ENCODE data around the gene HYI. TPM values are rescaled to one million over a fixed set of nuclear protein-coding genes. Genes with fewer than 3 reads are reported as not detected.

HYI gene
- total RNA-seq, 5 donors from 2014 or later (not counting 1 experiment from before 2014, with no cell fraction given) = 14.9 to 27.4 (median 19.9) TPM

- Mint-ChIP-seq H3K27ac (no peak overlapping the region), H3K27me3 (peaks cover 8 to 17% of the 10 kb centered on the region in 2 donors), H3K4me3 (no peak overlapping the region), H3K4me1 (no peaks in the 10 kb centered on the region), H3K36me3 (peaks cover 4% of the 10 kb centered on the region), H3K9me3 (peaks cover 5 to 28% (median 26%) of the 10 kb centered on the region in 3 donors)
- DNase-seq = no peak
- Histone ChIP-seq H3K4me3 (ENCODE audit: control insufficient read depth in 1 of 2, extremely low read depth in 1 of 2, low read length in 1 of 2) (no peak overlapping the region), H3K36me3 (ENCODE audit: control insufficient read depth in 2 of 2, extremely low read depth in 1 of 2, insufficient read depth in 1 of 2, low read length in 1 of 2) (no peaks in the 10 kb centered on the region), H3K9me3 (no peaks in the 10 kb centered on the region), H3K27ac (ENCODE audit: low read length) (no peak overlapping the region), H3K4me1 (ENCODE audit: control insufficient read depth in 1 of 2, extremely low read depth in 1 of 2, insufficient read depth in 2 of 2, low read length in 2 of 2) (no peaks in the 10 kb centered on the region), H3K27me3 (replicated peaks in 1 of 2; ENCODE audit: control insufficient read depth in 2 of 2, extremely low read depth in 1 of 2, insufficient read depth in 2 of 2, low read length in 1 of 2) (peaks cover 0 to 8% of the 10 kb centered on the region in 2 experiments)
- ChIA-PET CTCF (no interaction called here), POLR2A (interaction anchor here in 1 of 2 donors (0.5 kb wide), 1 partner anchor 12 kb away, joined by 6 read pairs; no protein-coding TSS in a partner anchor)
- no CpG with 5 or more reads among the region's 1 CpG for WGBS (ENCODE audit: insufficient coverage)
- ATAC-seq (replicated peaks in 1 of 4) = no peak
These were observed 37.3 kb upstream of the HYI start for GRCh38 chr1:43491061-43491460.

- no peak for ATAC-seq (replicated peaks in 1 of 4)
These were observed 34.4 kb upstream of the HYI start for GRCh38 chr1:43488165-43488564.

GRCh38 chr1:43484367-43484766, 30.6 kb upstream of the HYI start:
- H3K27ac ChIP-seq (ENCODE audit: low read length) = no peak overlapping the region
- H3K9me3 ChIP-seq = no peaks in the 10 kb centered on the region
- H3K9me3 Mint-ChIP-seq = peaks cover 0 to 16% (median 11%) of the 10 kb centered on the region in 3 donors
- WGBS (ENCODE audit: insufficient coverage) = no CpG with 5 or more reads among the region's 2 CpGs
- H3K4me1 ChIP-seq (ENCODE audit: control insufficient read depth in 1 of 2, extremely low read depth in 1 of 2, insufficient read depth in 2 of 2, low read length in 2 of 2) = no peaks in the 10 kb centered on the region
- H3K27ac Mint-ChIP-seq = no peak overlapping the region
- POLR2A ChIA-PET = no interaction called here
- peaks cover 4% of the 10 kb centered on the region for H3K36me3 Mint-ChIP-seq
- H3K4me3 Mint-ChIP-seq = no peak overlapping the region
- no peak overlapping the region for H3K4me3 ChIP-seq (ENCODE audit: control insufficient read depth in 1 of 2, extremely low read depth in 1 of 2, low read length in 1 of 2)
- CTCF ChIA-PET = no interaction called here
- ATAC-seq (replicated peaks in 1 of 4) (no peak), DNase-seq (no peak)
- H3K27me3 Mint-ChIP-seq = peaks cover 3 to 6% of the 10 kb centered on the region in 2 donors
- peaks cover 3 to 6% (median 4%) of the 10 kb centered on the region in 3 donors for H3K4me1 Mint-ChIP-seq
- H3K27me3 ChIP-seq (replicated peaks in 1 of 2; ENCODE audit: control insufficient read depth in 2 of 2, extremely low read depth in 1 of 2, insufficient read depth in 2 of 2, low read length in 1 of 2) = no peaks in the 10 kb centered on the region
- H3K36me3 ChIP-seq (ENCODE audit: control insufficient read depth in 2 of 2, extremely low read depth in 1 of 2, insufficient read depth in 1 of 2, low read length in 1 of 2) = no peaks in the 10 kb centered on the region

More at GRCh38 chr1:43488165-43488564, 34.4 kb upstream of the HYI start:
- H3K4me1 ChIP-seq (ENCODE audit: control insufficient read depth in 1 of 2, extremely low read depth in 1 of 2, insufficient read depth in 2 of 2, low read length in 2 of 2) = no peaks in the 10 kb centered on the region
- POLR2A ChIA-PET = no interaction called here
- Mint-ChIP-seq H3K27ac (no peak overlapping the region), H3K27me3 (peaks cover 0 to 5% of the 10 kb centered on the region in 2 donors), H3K4me3 (no peak overlapping the region), H3K4me1 (no peaks in the 10 kb centered on the region), H3K36me3 (peaks cover 4% of the 10 kb centered on the region), H3K9me3 (peaks cover 5 to 28% (median 26%) of the 10 kb centered on the region in 3 donors)
- WGBS (ENCODE audit: insufficient coverage) = no CpG with 5 or more reads among the region's 1 CpG
- H3K9me3 ChIP-seq = no peaks in the 10 kb centered on the region
- H3K27ac ChIP-seq (ENCODE audit: low read length) = no peak overlapping the region
- DNase-seq = no peak
- peaks cover 0 to 4% of the 10 kb centered on the region in 2 experiments for H3K27me3 ChIP-seq (replicated peaks in 1 of 2; ENCODE audit: control insufficient read depth in 2 of 2, extremely low read depth in 1 of 2, insufficient read depth in 2 of 2, low read length in 1 of 2)
- CTCF ChIA-PET = interaction anchor here in 1 of 2 donors (0.5 kb wide), 1 partner anchor 15 kb away, joined by 3 read pairs; no protein-coding TSS in a partner anchor
- H3K4me3 ChIP-seq (ENCODE audit: control insufficient read depth in 1 of 2, extremely low read depth in 1 of 2, low read length in 1 of 2) = no peak overlapping the region
- H3K36me3 ChIP-seq (ENCODE audit: control insufficient read depth in 2 of 2, extremely low read depth in 1 of 2, insufficient read depth in 1 of 2, low read length in 1 of 2) = no peaks in the 10 kb centered on the region

GRCh38 chr1:43482215-43482614, 28.5 kb upstream of the HYI start:
- no CpG with 5 or more reads among the region's 1 CpG for WGBS (ENCODE audit: insufficient coverage)
- Mint-ChIP-seq H3K27ac (no peak overlapping the region), H3K9me3 (peaks cover 0 to 2% (median 0%) of the 10 kb centered on the region in 3 donors), H3K27me3 (peaks cover 6 to 10% of the 10 kb centered on the region in 2 donors), H3K4me3 (no peak overlapping the region), H3K4me1 (peaks cover 3 to 6% (median 4%) of the 10 kb centered on the region in 3 donors), H3K36me3 (peaks cover 2% of the 10 kb centered on the region)
- H3K27me3 ChIP-seq (replicated peaks in 1 of 2; ENCODE audit: control insufficient read depth in 2 of 2, extremely low read depth in 1 of 2, insufficient read depth in 2 of 2, low read length in 1 of 2) = peaks cover 0 to 2% of the 10 kb centered on the region in 2 experiments
- DNase-seq (no peak), ATAC-seq (replicated peaks in 1 of 4) (no peak)
- H3K36me3 ChIP-seq (ENCODE audit: control insufficient read depth in 2 of 2, extremely low read depth in 1 of 2, insufficient read depth in 1 of 2, low read length in 1 of 2) = no peaks in the 10 kb centered on the region
- CTCF ChIA-PET = interaction anchor here in 1 of 2 donors (1.0 kb wide), 1 partner anchor 27 kb away, joined by 3 read pairs; no protein-coding TSS in a partner anchor
- H3K9me3 ChIP-seq = no peaks in the 10 kb centered on the region
- no peaks in the 10 kb centered on the region for H3K4me1 ChIP-seq (ENCODE audit: control insufficient read depth in 1 of 2, extremely low read depth in 1 of 2, insufficient read depth in 2 of 2, low read length in 2 of 2)
- no peak overlapping the region for H3K27ac ChIP-seq (ENCODE audit: low read length)
- H3K4me3 ChIP-seq (ENCODE audit: control insufficient read depth in 1 of 2, extremely low read depth in 1 of 2, low read length in 1 of 2) = no peak overlapping the region
- POLR2A ChIA-PET = interaction anchor here in 1 of 2 donors (0.6 kb wide), 1 partner anchor 26 kb away, joined by 3 read pairs; no protein-coding TSS in a partner anchor

GRCh38 chr1:43481491-43481890, 27.8 kb upstream of the HYI start:
- no peak overlapping the region for H3K4me3 ChIP-seq (ENCODE audit: control insufficient read depth in 1 of 2, extremely low read depth in 1 of 2, low read length in 1 of 2)
- CTCF ChIA-PET = interaction anchor here (0.6 to 1.0 kb wide), 4 partner anchors 14 to 1330 kb away, joined by 3 to 7 read pairs (median 4); no protein-coding TSS in a partner anchor
- H3K27ac ChIP-seq (ENCODE audit: low read length) = no peak overlapping the region
- POLR2A ChIA-PET = interaction anchor here in 1 of 2 donors (0.6 kb wide), 1 partner anchor 25 kb away, joined by 3 read pairs; no protein-coding TSS in a partner anchor
- DNase-seq (no peak), ATAC-seq (replicated peaks in 1 of 4) (no peak)
- H3K36me3 Mint-ChIP-seq = no peaks in the 10 kb centered on the region
- H3K9me3 ChIP-seq = no peaks in the 10 kb centered on the region
- H3K36me3 ChIP-seq (ENCODE audit: control insufficient read depth in 2 of 2, extremely low read depth in 1 of 2, insufficient read depth in 1 of 2, low read length in 1 of 2) = no peaks in the 10 kb centered on the region
- peaks cover 0 to 2% of the 10 kb centered on the region in 2 experiments for H3K27me3 ChIP-seq (replicated peaks in 1 of 2; ENCODE audit: control insufficient read depth in 2 of 2, extremely low read depth in 1 of 2, insufficient read depth in 2 of 2, low read length in 1 of 2)
- no peaks in the 10 kb centered on the region for H3K9me3 Mint-ChIP-seq
- peaks cover 10% of the 10 kb centered on the region in 2 donors for H3K27me3 Mint-ChIP-seq
- no peak overlapping the region for H3K27ac Mint-ChIP-seq
- H3K4me1 ChIP-seq (ENCODE audit: control insufficient read depth in 1 of 2, extremely low read depth in 1 of 2, insufficient read depth in 2 of 2, low read length in 2 of 2) = no peaks in the 10 kb centered on the region
- no peak overlapping the region for H3K4me3 Mint-ChIP-seq
- peaks cover 3 to 6% (median 4%) of the 10 kb centered on the region in 3 donors for H3K4me1 Mint-ChIP-seq
- no CpG with 5 or more reads among the region's 2 CpGs for WGBS (ENCODE audit: insufficient coverage)

GRCh38 chr1:43479414-43479813, 25.7 kb upstream of the HYI start:
- H3K4me3 Mint-ChIP-seq = no peak overlapping the region
- peaks cover 10 to 14% of the 10 kb centered on the region in 2 donors for H3K27me3 Mint-ChIP-seq
- no peaks in the 10 kb centered on the region for H3K9me3 Mint-ChIP-seq
- H3K27ac Mint-ChIP-seq = no peak overlapping the region
- H3K27me3 ChIP-seq (replicated peaks in 1 of 2; ENCODE audit: control insufficient read depth in 2 of 2, extremely low read depth in 1 of 2, insufficient read depth in 2 of 2, low read length in 1 of 2) = peaks cover 0 to 8% of the 10 kb centered on the region in 2 experiments
- no peaks in the 10 kb centered on the region for H3K36me3 ChIP-seq (ENCODE audit: control insufficient read depth in 2 of 2, extremely low read depth in 1 of 2, insufficient read depth in 1 of 2, low read length in 1 of 2)
- no peaks in the 10 kb centered on the region for H3K9me3 ChIP-seq
- ChIA-PET CTCF (no interaction called here), POLR2A (no interaction called here)
- DNase-seq (no peak), ATAC-seq (replicated peaks in 1 of 4) (no peak)
- no peaks in the 10 kb centered on the region for H3K4me1 ChIP-seq (ENCODE audit: control insufficient read depth in 1 of 2, extremely low read depth in 1 of 2, insufficient read depth in 2 of 2, low read length in 2 of 2)
- no peak overlapping the region for H3K4me3 ChIP-seq (ENCODE audit: control insufficient read depth in 1 of 2, extremely low read depth in 1 of 2, low read length in 1 of 2)
- H3K4me1 Mint-ChIP-seq = peaks cover 3 to 6% (median 4%) of the 10 kb centered on the region in 3 donors
- WGBS (ENCODE audit: insufficient coverage) = 100% methylated on average over 2 of the region's 3 CpGs
- no peak overlapping the region for H3K27ac ChIP-seq (ENCODE audit: low read length)
- no peaks in the 10 kb centered on the region for H3K36me3 Mint-ChIP-seq
